Nucleus accumbens (tissue), 56 donors: ENCODE measurements around the gene MED12L.
"Not testable (repeated sequence)": the region's sequence is repeated elsewhere in the genome, so short reads cannot be mapped to it uniquely, and the experiment has no call there.

Experiments used
- DNase-seq, 56 donors: peaks; one replicate each; lab custom pipeline; 2025; lab: John Stamatoyannopoulos, UW

The MED12L gene

GRCh38 chr3:151357463-151357850 is 272.0 kb downstream of the MED12L start:
- no peak for DNase-seq

GRCh38 chr3:151362751-151363174 is 277.3 kb downstream of the MED12L start:
- no peak for DNase-seq

GRCh38 chr3:151366993-151367392 is 281.5 kb downstream of the MED12L start:
- DNase-seq: no peak

GRCh38 chr3:151367448-151367847 is 282.0 kb downstream of the MED12L start:
- no peak for DNase-seq

GRCh38 chr3:151371526-151371925 is 286.1 kb downstream of the MED12L start:
- no peak for DNase-seq

GRCh38 chr3:151372063-151372820 is 286.8 kb downstream of the MED12L start:
- no peak for DNase-seq

- DNase-seq: no peak
These were observed 292.4 kb downstream of the MED12L start for GRCh38 chr3:151377768-151378385.

- DNase-seq: peak in 9 of 56 donors; percentile 5 to 45 (median 10)
These were observed 293.7 kb downstream of the MED12L start for GRCh38 chr3:151379083-151379734.

- no peak for DNase-seq
These were observed 297.2 kb downstream of the MED12L start for GRCh38 chr3:151382671-151383070.

GRCh38 chr3:151383111-151383510 is 297.6 kb downstream of the MED12L start:
- no peak for DNase-seq

GRCh38 chr3:151383956-151384355 is 298.5 kb downstream of the MED12L start:
- DNase-seq: no peak

- DNase-seq: no peak
These were observed 299.3 kb downstream of the MED12L start, which contains the start of gene P2RY12 for GRCh38 chr3:151384741-151385174. Gene P2RY12 (minus strand): TSS chr3:151384753. CDS start chr3:151338845, 45,908 bp downstream.

- DNase-seq: no peak
These were observed 300.6 kb downstream of the MED12L start for GRCh38 chr3:151386056-151386455.

- no peak for DNase-seq
These were observed 302.0 kb downstream of the MED12L start for GRCh38 chr3:151387432-151387831.

GRCh38 chr3:151387842-151388241 is 302.4 kb downstream of the MED12L start:
- DNase-seq: peak in 4 of 56 donors; percentile 1 to 3 (median 2)

- no peak for DNase-seq
These were observed 306.3 kb downstream of the MED12L start for GRCh38 chr3:151391720-151392119.

- DNase-seq: not testable (repeated sequence)
These were observed 306.7 kb downstream of the MED12L start for GRCh38 chr3:151392191-151392590.

GRCh38 chr3:151393146-151393830 is 307.8 kb downstream of the MED12L start:
- no peak for DNase-seq

- DNase-seq: no peak
These were observed 308.5 kb downstream of the MED12L start for GRCh38 chr3:151393941-151394340.

GRCh38 chr3:151394611-151395010 is 309.1 kb downstream of the MED12L start:
- DNase-seq: no peak

GRCh38 chr3:151395806-151396205 is 310.3 kb downstream of the MED12L start:
- no peak for DNase-seq
